ENCODE results near the gene SEC11C. TPM values are rescaled to one million over a fixed set of nuclear protein-coding genes. Genes with fewer than 3 reads are reported as not detected.

Gene SEC11C
- total RNA-seq, 2 experiments from 2014 or later: 49.0 to 52.5 TPM

- no peak overlapping the region for H3K4me3 Mint-ChIP-seq
- DNase-seq (no peak), ATAC-seq (no peak)
- H3K9me3 Mint-ChIP-seq (ENCODE audit: insufficient read depth): no peaks in the 10 kb centered on the region
- no peaks in the 10 kb centered on the region for H3K4me1 Mint-ChIP-seq (ENCODE audit: low read depth)
- H3K36me3 Mint-ChIP-seq (ENCODE audit: low read depth): no peaks in the 10 kb centered on the region
- CTCF ChIA-PET: no interaction called here
- H3K27ac Mint-ChIP-seq: no peak overlapping the region
- POLR2A ChIA-PET: no interaction called here
- peaks cover 17% of the 10 kb centered on the region for H3K27me3 Mint-ChIP-seq (ENCODE audit: low read depth)
Measured at GRCh38 chr18:59196161-59196725, 56.6 kb downstream of the SEC11C start.

GRCh38 chr18:59197636-59198035, 58.0 kb downstream of the SEC11C start:
- no peak for ATAC-seq
- no peaks in the 10 kb centered on the region for H3K9me3 Mint-ChIP-seq (ENCODE audit: insufficient read depth)
- H3K36me3 Mint-ChIP-seq (ENCODE audit: low read depth): no peaks in the 10 kb centered on the region
- H3K4me1 Mint-ChIP-seq (ENCODE audit: low read depth): no peaks in the 10 kb centered on the region
- no peak overlapping the region for H3K4me3 Mint-ChIP-seq
- DNase-seq: no peak
- H3K27ac Mint-ChIP-seq: no peak overlapping the region
- POLR2A ChIA-PET: no interaction called here
- CTCF ChIA-PET: no interaction called here
- peaks cover 17% of the 10 kb centered on the region for H3K27me3 Mint-ChIP-seq (ENCODE audit: low read depth)

GRCh38 chr18:59198215-59198614, 58.5 kb downstream of the SEC11C start:
- CTCF ChIA-PET: no interaction called here
- peaks cover 20% of the 10 kb centered on the region for H3K27me3 Mint-ChIP-seq (ENCODE audit: low read depth)
- no peak for ATAC-seq

GRCh38 chr18:59200787-59201186, 61.1 kb downstream of the SEC11C start:
- POLR2A ChIA-PET: no interaction called here
- H3K9me3 Mint-ChIP-seq (ENCODE audit: insufficient read depth): no peaks in the 10 kb centered on the region
- H3K4me1 Mint-ChIP-seq (ENCODE audit: low read depth): no peaks in the 10 kb centered on the region
- CTCF ChIA-PET: no interaction called here
- no peaks in the 10 kb centered on the region for H3K36me3 Mint-ChIP-seq (ENCODE audit: low read depth)
- DNase-seq (no peak), ATAC-seq (no peak)
- H3K27ac Mint-ChIP-seq: no peak overlapping the region
- H3K27me3 Mint-ChIP-seq (ENCODE audit: low read depth): peaks cover 24% of the 10 kb centered on the region
- H3K4me3 Mint-ChIP-seq: no peak overlapping the region

More at GRCh38 chr18:59198215-59198614, 58.5 kb downstream of the SEC11C start:
- POLR2A ChIA-PET: no interaction called here
- H3K4me3 Mint-ChIP-seq: no peak overlapping the region
- H3K36me3 Mint-ChIP-seq (ENCODE audit: low read depth): no peaks in the 10 kb centered on the region
- H3K9me3 Mint-ChIP-seq (ENCODE audit: insufficient read depth): no peaks in the 10 kb centered on the region
- H3K4me1 Mint-ChIP-seq (ENCODE audit: low read depth): no peaks in the 10 kb centered on the region
- DNase-seq: no peak
- H3K27ac Mint-ChIP-seq: no peak overlapping the region

- Mint-ChIP-seq H3K27ac (no peak overlapping the region), H3K4me3 (no peak overlapping the region)
Measured at GRCh38 chr18:59202258-59202820, 62.7 kb downstream of the SEC11C start.

GRCh38 chr18:59207506-59207905, 67.8 kb downstream of the SEC11C start:
- H3K36me3 Mint-ChIP-seq (ENCODE audit: low read depth): no peaks in the 10 kb centered on the region
- no peak for DNase-seq
- ChIA-PET CTCF (no interaction called here), POLR2A (interaction anchor here (0.8 kb wide), 1 partner anchor 39 kb away, joined by 3 read pairs; no protein-coding TSS in a partner anchor)
- H3K4me3 Mint-ChIP-seq: no peak overlapping the region
- no peak overlapping the region for H3K27ac Mint-ChIP-seq
- H3K9me3 Mint-ChIP-seq (ENCODE audit: insufficient read depth): no peaks in the 10 kb centered on the region
- peaks cover 13% of the 10 kb centered on the region for H3K27me3 Mint-ChIP-seq (ENCODE audit: low read depth)
- ATAC-seq: no peak
- no peaks in the 10 kb centered on the region for H3K4me1 Mint-ChIP-seq (ENCODE audit: low read depth)

More at GRCh38 chr18:59202258-59202820, 62.7 kb downstream of the SEC11C start:
- Mint-ChIP-seq H3K9me3 (ENCODE audit: insufficient read depth) (no peaks in the 10 kb centered on the region), H3K4me1 (ENCODE audit: low read depth) (no peaks in the 10 kb centered on the region), H3K27me3 (ENCODE audit: low read depth) (peaks cover 19% of the 10 kb centered on the region), H3K36me3 (ENCODE audit: low read depth) (no peaks in the 10 kb centered on the region)
- no peak for ATAC-seq
- no peak for DNase-seq
- ChIA-PET POLR2A (no interaction called here), CTCF (no interaction called here)

Other genes starting within 250 kb of the SEC11C start
- gene GRP, start 80.3 kb downstream of the SEC11C start, total RNA-seq: not detected
- gene RAX, start 133.6 kb downstream of the SEC11C start, total RNA-seq: not detected
- not detected for gene CPLX4, start 178.8 kb downstream of the SEC11C start, total RNA-seq
- gene LMAN1, start 219.4 kb downstream of the SEC11C start, total RNA-seq: 10 to 100 TPM; 57.2 to 59.1 TPM